HEK293 (cell line): Measurements from ENCODE around the gene NDUFS2.

Experiments
- GLI4 ChIP-seq: fragments of 450-650 bp; formaldehyde crosslinking; IDR thresholded peaks from 2 replicates; pipeline ENCODE4 v1.5.1; 2016; ENCODE audit warnings: missing biosample characterization, missing genetic modification characterization
- ZNF404 ChIP-seq: fragments of 450-650 bp; formaldehyde crosslinking; IDR thresholded peaks from 2 replicates; pipeline ENCODE4 v1.5.1; 2017; ENCODE audit warnings: missing biosample characterization, missing genetic modification characterization

GRCh38 chr1:161158316-161159010, 43.7 kb upstream of the NDUFS2 start:
- no peak for TF ChIP-seq GLI4 (tag by site-specific recombination)
- TF ChIP-seq ZNF404, result no peak
